ENCODE data around the gene KDM2A.
"Not testable (repeated sequence)": the region's sequence is repeated elsewhere in the genome, so short reads cannot be mapped to it uniquely, and the experiment has no call there.

KDM2A gene

GRCh38 chr11:67174311-67174710, 55.2 kb downstream of the KDM2A start:
- peak; percentile 8 for DNase-seq

GRCh38 chr11:67177399-67178281, 58.6 kb downstream of the KDM2A start:
- DNase-seq, result no peak

- DNase-seq, result peak; percentile 52
Observed at GRCh38 chr11:67178421-67178820, 59.4 kb downstream of the KDM2A start.

GRCh38 chr11:67178878-67179277, 59.8 kb downstream of the KDM2A start:
- DNase-seq, result peak; percentile 20

- no peak for DNase-seq
Observed at GRCh38 chr11:67179892-67180490, 60.9 kb downstream of the KDM2A start.

GRCh38 chr11:67194096-67194495, 75.0 kb downstream of the KDM2A start:
- no peak for DNase-seq

GRCh38 chr11:67195971-67196456, 77.0 kb downstream of the KDM2A start:
- DNase-seq, result peak; percentile 16

- no peak for DNase-seq
Observed at GRCh38 chr11:67197606-67198005, 78.5 kb downstream of the KDM2A start.

- not testable (repeated sequence) for DNase-seq
Observed at GRCh38 chr11:67198781-67199180, 79.7 kb downstream of the KDM2A start.

GRCh38 chr11:67199751-67200150, 80.7 kb downstream of the KDM2A start:
- DNase-seq, result no peak

- DNase-seq, result no peak
Observed at GRCh38 chr11:67202028-67202427, 83.0 kb downstream of the KDM2A start.

- DNase-seq, result no peak
Observed at GRCh38 chr11:67204822-67205221, 85.8 kb downstream of the KDM2A start.

- not testable (repeated sequence) for DNase-seq
Observed at GRCh38 chr11:67209222-67209621, 90.2 kb downstream of the KDM2A start.

- no peak for DNase-seq
Observed at GRCh38 chr11:67211656-67212436, 92.8 kb downstream of the KDM2A start.

- DNase-seq, result no peak
Observed at GRCh38 chr11:67213178-67213621, 94.1 kb downstream of the KDM2A start.

GRCh38 chr11:67227726-67228125, 108.7 kb downstream of the KDM2A start:
- DNase-seq, result no peak

- no peak for DNase-seq
Observed at GRCh38 chr11:67230406-67230805, 111.3 kb downstream of the KDM2A start.

GRCh38 chr11:67230886-67231285, 111.8 kb downstream of the KDM2A start:
- DNase-seq, result no peak

- no peak for DNase-seq
Observed at GRCh38 chr11:67233584-67234190, 114.6 kb downstream of the KDM2A start.

GRCh38 chr11:67234571-67234970, 115.5 kb downstream of the KDM2A start:
- DNase-seq, result not testable (repeated sequence)

GRCh38 chr11:67237574-67237973, 118.5 kb downstream of the KDM2A start:
- no peak for DNase-seq

Data from fibroblast of skin of back (primary cell).